ENCODE measurements around the gene TSPO. TPM values are rescaled to one million over a fixed set of nuclear protein-coding genes. Genes with fewer than 3 reads are reported as not detected.

TSPO gene
- total RNA-seq, 1 experiment from 2014 or later = 44.6 TPM

DNA sequence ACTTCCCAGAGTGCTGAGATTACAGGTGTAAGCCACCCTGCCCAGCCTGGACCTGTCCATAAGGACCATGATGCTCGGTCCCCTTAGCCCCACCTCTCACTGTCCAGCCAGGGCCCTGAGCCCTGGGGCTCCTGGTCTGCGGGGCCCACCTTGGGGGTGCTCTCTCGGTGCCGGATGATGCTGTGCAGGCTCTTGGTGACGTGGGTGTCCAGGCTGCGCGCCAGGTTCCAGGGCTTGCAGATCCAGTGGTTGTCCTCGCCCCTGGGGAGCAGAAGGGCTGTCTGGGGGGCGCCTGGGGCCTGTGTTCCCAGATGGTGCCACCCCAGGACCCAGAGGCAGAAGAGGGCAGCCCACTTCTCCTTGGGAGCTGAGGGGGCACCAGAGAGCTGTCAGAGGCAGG is 22.2 kb downstream of the TSPO start:
- Mint-ChIP-seq H3K4me3 (ENCODE audit: unreplicated experiment) (no peak overlapping the region), H3K27ac (ENCODE audit: unreplicated experiment) (no peak overlapping the region), H3K36me3 (ENCODE audit: insufficient read depth, unreplicated experiment) (peaks cover 31% of the 10 kb centered on the region), H3K9me3 (ENCODE audit: unreplicated experiment) (no peaks in the 10 kb centered on the region), H3K27me3 (ENCODE audit: insufficient read depth, unreplicated experiment) (no peaks in the 10 kb centered on the region), H3K4me1 (ENCODE audit: low read depth, unreplicated experiment) (no peaks in the 10 kb centered on the region)
- Histone ChIP-seq H3K4me1 (no peaks in the 10 kb centered on the region), H3K27me3 (replicated peaks; ENCODE audit: control insufficient read depth, insufficient read depth, low read length) (no peaks in the 10 kb centered on the region), H3K9me3 (no peaks in the 10 kb centered on the region), H3K4me3 (ENCODE audit: low read depth, low read length) (no peak overlapping the region), H3K36me3 (ENCODE audit: control insufficient read depth, insufficient read depth, low read length) (peaks cover 4% of the 10 kb centered on the region; the same call in 1 of the 2 replicates)
- no TSS peak for BruUV-seq (replicated peaks)
- no peak for DNase-seq
- TF ChIP-seq, protein P1, sequence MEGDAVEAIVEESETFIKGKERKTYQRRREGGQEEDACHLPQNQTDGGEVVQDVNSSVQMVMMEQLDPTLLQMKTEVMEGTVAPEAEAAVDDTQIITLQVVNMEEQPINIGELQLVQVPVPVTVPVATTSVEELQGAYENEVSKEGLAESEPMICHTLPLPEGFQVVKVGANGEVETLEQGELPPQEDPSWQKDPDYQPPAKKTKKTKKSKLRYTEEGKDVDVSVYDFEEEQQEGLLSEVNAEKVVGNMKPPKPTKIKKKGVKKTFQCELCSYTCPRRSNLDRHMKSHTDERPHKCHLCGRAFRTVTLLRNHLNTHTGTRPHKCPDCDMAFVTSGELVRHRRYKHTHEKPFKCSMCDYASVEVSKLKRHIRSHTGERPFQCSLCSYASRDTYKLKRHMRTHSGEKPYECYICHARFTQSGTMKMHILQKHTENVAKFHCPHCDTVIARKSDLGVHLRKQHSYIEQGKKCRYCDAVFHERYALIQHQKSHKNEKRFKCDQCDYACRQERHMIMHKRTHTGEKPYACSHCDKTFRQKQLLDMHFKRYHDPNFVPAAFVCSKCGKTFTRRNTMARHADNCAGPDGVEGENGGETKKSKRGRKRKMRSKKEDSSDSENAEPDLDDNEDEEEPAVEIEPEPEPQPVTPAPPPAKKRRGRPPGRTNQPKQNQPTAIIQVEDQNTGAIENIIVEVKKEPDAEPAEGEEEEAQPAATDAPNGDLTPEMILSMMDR (IDR thresholded peaks at IDR 0.05; ENCODE audit: insufficient read depth in 1 of 2, low read depth in 1 of 2, low read length in 1 of 2, severe bottlenecking in 1 of 2, unreplicated experiment in 1 of 2) = no peak
- ChIA-PET POLR2A (no interaction called here), CTCF (no interaction called here)
- intact Hi-C loops (cut with micrococcal nuclease; ENCODE audit: unreplicated experiment) = no loop called here

DNA sequence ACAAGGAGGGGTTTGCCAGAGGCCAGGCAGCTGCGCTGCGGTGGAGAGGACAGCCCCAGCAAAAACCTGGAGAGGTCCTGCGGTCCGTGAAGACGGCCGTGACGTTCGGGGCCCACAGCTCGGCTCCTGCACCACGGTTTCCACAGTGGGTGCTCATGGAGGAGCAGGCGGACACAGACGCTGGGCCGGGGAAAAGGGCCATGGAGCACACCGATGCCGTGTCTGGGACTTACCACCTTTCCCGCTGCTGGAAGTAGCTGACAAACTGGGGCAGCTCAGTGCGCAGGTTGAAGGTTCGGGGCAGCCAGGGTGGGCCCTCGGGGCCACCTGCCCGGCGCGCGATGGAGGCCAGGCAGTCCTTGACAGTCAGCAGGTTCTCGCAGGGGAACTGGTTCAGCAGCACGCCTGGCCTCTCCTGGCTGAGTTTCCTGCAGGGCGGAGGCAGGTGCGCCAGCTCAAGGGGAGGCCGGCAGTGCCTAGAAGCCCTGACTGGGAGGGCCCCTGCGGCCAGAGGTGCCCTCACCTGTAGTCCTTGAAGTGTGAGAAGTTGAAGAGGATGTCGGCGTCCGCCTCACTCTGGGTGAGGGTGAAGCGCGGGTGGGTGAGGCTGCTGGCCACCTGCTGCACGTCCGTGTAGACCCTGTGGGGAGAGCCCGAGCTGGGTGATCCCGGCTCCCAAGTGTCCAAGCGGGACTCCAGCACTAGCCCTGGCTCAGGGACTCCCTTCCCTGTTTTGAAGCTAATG is 22.8 kb downstream of the TSPO start:
- Histone ChIP-seq H3K9me3 (no peaks in the 10 kb centered on the region), H3K4me1 (no peaks in the 10 kb centered on the region), H3K36me3 (ENCODE audit: control insufficient read depth, insufficient read depth, low read length) (peaks cover 7% of the 10 kb centered on the region), H3K27me3 (replicated peaks; ENCODE audit: control insufficient read depth, insufficient read depth, low read length) (no peaks in the 10 kb centered on the region), H3K4me3 (ENCODE audit: low read depth, low read length) (no peak overlapping the region)
- ChIA-PET POLR2A (no interaction called here), CTCF (no interaction called here)
- DNase-seq = no peak
- TF ChIP-seq, protein P1 (IDR thresholded peaks at IDR 0.05; ENCODE audit: insufficient read depth in 1 of 2, low read depth in 1 of 2, low read length in 1 of 2, severe bottlenecking in 1 of 2, unreplicated experiment in 1 of 2) = no peak
- Mint-ChIP-seq H3K4me1 (ENCODE audit: low read depth, unreplicated experiment) (no peaks in the 10 kb centered on the region), H3K27ac (ENCODE audit: unreplicated experiment) (no peak overlapping the region), H3K4me3 (ENCODE audit: unreplicated experiment) (no peak overlapping the region), H3K36me3 (ENCODE audit: insufficient read depth, unreplicated experiment) (peaks cover 30% of the 10 kb centered on the region), H3K9me3 (ENCODE audit: unreplicated experiment) (no peaks in the 10 kb centered on the region), H3K27me3 (ENCODE audit: insufficient read depth, unreplicated experiment) (no peaks in the 10 kb centered on the region)
- intact Hi-C loops (cut with micrococcal nuclease; ENCODE audit: unreplicated experiment) = no loop called here
- no TSS peak for BruUV-seq (replicated peaks)

DNA sequence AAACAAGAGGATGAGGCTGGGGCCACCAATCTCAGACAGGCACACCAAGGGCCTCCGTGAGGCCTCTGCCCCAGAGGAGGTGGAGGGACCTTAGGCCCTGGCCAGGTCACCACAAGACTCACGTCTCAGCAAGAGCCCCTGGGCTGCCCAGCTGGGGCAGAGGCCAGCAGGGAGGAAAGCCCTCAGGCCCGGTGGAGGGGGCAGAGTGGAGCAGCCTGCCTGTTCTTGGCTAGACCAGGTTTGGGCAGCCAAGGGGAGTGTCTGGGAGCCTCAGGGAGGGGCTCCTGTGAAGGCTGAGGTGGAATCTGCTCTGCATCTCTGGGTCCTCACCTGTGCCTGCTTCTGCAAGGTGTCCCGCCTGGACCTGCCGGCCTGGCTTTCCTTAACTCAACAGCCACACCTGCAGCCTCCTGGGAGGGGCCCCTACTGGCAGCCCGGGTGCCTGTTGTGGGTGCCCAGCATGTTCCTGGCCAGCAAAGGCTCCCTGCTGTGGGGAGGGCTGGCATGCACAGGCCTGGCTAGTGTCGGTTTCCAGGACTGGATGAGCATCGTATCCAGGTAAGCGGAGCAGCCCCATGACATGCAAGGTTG is 23.7 kb downstream of the TSPO start:
- Mint-ChIP-seq H3K4me3 (ENCODE audit: unreplicated experiment) (no peak overlapping the region), H3K36me3 (ENCODE audit: insufficient read depth, unreplicated experiment) (peaks cover 34% of the 10 kb centered on the region), H3K27ac (ENCODE audit: unreplicated experiment) (no peak overlapping the region), H3K4me1 (ENCODE audit: low read depth, unreplicated experiment) (no peaks in the 10 kb centered on the region), H3K27me3 (ENCODE audit: insufficient read depth, unreplicated experiment) (no peaks in the 10 kb centered on the region), H3K9me3 (ENCODE audit: unreplicated experiment) (no peaks in the 10 kb centered on the region)
- no peaks in the 10 kb centered on the region for H3K27me3 ChIP-seq (replicated peaks; ENCODE audit: control insufficient read depth, insufficient read depth, low read length)
- H3K36me3 ChIP-seq (ENCODE audit: control insufficient read depth, insufficient read depth, low read length) = peaks cover 8% of the 10 kb centered on the region
- no peaks in the 10 kb centered on the region for H3K9me3 ChIP-seq
- intact Hi-C loops (cut with micrococcal nuclease; ENCODE audit: unreplicated experiment) = no loop called here
- no peak for DNase-seq
- no peak overlapping the region for H3K4me3 ChIP-seq (ENCODE audit: low read depth, low read length)
- TF ChIP-seq, protein P1 (IDR thresholded peaks at IDR 0.05; ENCODE audit: insufficient read depth in 1 of 2, low read depth in 1 of 2, low read length in 1 of 2, severe bottlenecking in 1 of 2, unreplicated experiment in 1 of 2) = no peak
- CTCF ChIA-PET = no interaction called here
- POLR2A ChIA-PET = no interaction called here
- BruUV-seq (replicated peaks) = no TSS peak
- no peaks in the 10 kb centered on the region for H3K4me1 ChIP-seq

Data from Caco-2 (cell line).